NCI-H1048 (cell line): Measurements from ENCODE around the gene XPO6.
"Not testable (repeated sequence)": the region's sequence is repeated elsewhere in the genome, so short reads cannot be mapped to it uniquely, and the experiment has no call there.

Experiments
- DNase-seq: peaks from one replicate; lab custom pipeline; 2025; lab: John Stamatoyannopoulos, UW

The XPO6 gene

DNA sequence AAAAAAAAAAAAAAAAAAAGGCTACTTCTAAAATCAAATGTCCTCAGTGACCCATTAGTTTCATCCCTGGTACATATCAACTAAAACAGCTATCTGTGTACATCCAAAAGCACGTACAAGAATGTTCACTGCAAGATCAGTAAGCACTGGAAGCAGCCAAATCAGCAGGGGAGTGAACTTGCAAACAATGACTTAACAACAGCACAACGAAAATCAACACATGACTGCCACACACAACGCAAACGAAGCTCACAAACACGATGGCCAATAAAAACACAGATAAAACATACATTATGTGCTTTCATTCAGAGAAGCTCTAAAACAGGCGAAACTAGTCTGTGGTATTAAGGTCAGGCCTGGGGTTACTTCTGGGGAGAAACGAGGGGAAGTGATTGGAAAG is 60.6 kb downstream of the XPO6 start:
- DNase-seq = no peak

DNA sequence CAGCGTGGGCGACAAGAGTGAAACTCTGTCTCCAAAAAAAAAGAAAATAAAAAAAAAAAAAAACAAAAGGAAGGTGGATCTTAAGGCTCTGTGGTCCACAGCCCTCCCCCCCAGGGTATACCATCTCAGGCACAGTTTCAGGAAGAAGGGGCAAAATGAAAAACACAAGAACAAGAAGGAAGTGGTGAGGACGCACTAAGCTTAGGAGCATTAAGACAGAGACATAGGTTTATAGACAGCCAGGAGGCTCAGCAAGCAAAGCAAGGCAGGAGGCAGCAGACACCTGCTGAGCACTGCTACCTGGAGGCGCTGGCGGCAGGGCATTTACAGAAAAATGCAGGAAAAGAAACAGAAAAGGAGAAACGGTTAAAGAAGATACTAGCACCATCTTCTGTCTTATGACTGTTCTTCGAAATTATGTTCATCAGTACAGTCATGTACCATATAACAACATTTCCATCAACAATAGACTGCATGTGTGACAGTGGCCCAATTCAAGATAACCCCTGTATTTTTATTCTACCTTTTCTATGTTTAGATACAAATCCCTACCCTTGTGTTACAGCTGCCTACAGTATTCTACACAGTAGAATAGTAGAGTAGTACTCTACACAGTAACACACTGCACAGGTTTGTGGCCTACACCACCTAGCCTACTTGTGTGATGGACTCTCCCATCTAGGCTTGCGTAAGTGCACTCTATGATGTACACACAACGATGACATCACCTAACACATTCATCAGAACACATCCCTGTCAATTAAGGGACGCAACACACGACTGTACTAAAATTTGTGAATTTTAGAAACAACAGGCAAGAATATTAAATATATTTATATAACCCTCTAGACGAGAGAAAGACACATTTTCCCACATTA is 62.5 kb downstream of the XPO6 start:
- no peak for DNase-seq

DNA sequence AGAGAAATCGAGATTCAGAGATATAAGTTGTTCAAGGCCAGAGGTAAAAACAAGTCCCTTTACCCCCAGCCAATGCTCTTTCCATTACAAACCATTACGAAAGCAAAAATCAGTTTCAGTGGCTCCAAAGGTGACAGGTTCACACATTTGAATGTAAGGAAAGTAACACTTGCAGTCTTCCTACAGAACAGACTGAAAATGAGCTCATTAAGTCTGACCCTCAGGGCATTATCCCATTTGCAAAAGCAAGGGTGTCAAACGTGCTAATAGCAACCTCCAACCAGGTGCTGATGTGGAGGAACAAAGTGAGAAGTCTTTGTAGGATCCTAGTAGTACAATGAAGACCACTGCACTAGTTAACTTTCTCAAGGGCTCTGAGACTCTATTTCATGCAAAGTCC is 65.2 kb downstream of the XPO6 start:
- DNase-seq = no peak

DNA sequence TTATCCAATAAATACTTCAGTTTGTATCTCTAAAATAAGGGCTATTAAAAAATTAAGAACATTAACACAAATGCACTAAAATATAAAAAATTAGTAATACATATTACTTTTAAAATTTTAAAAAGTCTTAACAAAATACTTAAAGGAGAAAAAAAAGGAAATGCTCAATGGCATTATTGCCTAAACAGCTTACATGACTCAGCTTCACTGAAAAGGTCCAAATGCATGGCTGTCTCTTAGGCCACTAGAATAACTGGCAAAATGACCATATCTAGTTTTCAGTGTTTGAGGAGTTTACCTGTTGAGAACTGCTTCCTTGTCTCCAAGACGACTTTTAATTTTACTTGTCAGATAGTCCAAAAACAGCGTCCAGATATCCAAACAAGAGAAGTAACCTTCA is 66.0 kb downstream of the XPO6 start:
- DNase-seq = no peak

DNA sequence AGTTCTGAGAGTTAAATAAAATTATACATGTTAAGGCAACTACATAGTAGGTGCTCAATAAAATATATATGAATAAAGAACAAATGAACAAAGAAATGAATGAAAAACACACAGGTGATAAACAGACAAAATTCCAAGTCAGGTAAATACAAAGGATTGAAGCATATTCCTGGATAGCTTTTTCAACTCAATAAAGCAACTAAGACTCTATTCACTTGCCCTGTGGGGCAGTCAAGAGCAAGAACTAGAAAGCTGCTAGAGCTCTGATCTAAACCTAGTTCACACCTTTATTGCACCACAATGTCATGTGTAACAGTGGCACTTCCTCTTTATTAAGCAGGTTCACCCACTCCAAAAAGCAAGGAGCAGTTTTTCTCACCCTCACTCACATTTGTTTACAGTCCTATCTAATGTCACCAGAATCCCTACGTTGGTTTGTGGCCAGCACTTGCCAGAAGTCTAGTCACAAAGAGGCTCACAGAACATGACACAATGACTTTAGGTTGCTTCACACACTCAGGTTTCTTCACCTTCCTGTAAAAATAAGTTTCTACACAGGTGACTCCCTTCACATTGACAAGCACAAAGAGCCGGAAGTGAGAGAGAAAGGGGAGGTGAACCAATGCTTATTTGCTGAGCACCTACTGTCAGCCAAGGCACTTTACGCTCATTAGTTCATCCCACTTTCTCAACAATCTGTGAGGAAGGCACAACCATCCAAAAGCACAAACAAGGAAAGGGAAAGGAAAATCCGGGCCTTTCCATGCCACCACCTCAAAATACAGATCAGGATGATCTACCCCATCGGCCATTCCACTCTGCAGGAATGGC is 70.8 kb downstream of the XPO6 start:
- DNase-seq = no peak

DNA sequence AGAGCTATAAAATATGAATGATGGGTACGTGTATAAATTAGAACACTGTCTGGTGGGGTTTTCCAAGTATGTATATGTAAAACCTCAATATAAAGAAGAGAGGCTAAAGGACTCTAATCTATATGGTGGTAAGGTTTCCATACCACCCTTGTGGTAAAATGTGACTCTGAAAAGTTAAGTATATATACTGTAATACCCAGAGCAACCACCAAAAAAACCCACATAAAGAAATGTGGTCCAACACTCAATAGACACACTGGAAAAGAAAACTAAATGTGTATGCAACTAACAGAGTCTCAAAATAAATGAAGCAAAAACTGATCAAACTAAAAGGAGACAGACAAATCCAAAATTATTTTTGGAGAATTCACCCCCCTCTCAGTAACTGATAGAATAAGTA is 72.2 kb downstream of the XPO6 start:
- no peak for DNase-seq

DNA sequence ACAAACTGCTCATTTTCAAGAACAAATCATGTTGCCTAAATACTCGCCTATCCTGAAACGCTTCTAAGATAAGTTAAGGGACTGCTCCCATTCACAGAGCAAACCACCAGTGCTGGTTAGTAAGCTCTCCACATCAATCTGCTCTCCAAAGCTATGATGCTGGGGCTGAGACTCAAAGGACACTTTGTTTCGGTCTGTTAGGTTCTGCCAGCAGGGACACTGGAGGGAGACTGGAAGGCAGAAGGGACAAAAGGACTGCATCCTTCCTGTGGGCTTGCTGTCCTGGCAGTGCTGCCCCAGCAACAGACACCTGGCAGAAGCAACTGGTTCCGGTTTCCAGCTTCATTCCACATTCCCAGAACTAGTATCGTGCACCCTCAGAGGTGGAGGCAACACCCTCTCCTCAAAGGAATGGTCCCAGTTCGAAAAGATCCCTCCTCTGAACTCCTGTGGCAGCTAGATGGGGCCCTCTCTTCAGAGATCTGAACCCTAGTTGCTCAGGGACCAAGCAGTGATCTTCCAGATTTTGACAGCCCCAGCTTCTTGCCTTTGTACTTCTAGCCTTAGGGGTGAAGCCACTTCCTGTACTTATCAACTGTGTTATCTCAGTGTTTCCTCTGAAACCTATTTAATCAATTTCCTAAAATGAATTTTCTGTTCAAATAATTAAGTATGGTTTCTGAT is 74.9 kb downstream of the XPO6 start:
- no peak for DNase-seq

DNA sequence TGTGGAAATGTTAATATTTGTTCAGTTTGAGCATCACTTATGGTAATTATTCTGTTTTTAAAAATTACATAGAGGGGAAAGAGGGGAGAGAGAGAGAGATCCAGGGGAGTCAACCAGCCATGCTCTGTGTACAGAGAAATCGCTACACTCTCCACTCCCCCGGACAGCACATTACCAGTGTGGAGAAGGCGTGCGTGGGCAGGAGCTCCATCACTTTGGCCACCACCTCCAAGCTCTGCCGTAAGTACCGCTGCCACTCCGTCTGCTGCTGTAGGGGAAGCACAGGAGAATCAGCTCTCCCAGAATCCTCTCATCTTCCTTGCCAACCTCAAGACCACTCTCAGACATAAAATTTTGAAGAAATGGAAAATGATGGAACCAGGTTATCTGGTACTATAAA is 78.1 kb downstream of the XPO6 start:
- no peak for DNase-seq

DNA sequence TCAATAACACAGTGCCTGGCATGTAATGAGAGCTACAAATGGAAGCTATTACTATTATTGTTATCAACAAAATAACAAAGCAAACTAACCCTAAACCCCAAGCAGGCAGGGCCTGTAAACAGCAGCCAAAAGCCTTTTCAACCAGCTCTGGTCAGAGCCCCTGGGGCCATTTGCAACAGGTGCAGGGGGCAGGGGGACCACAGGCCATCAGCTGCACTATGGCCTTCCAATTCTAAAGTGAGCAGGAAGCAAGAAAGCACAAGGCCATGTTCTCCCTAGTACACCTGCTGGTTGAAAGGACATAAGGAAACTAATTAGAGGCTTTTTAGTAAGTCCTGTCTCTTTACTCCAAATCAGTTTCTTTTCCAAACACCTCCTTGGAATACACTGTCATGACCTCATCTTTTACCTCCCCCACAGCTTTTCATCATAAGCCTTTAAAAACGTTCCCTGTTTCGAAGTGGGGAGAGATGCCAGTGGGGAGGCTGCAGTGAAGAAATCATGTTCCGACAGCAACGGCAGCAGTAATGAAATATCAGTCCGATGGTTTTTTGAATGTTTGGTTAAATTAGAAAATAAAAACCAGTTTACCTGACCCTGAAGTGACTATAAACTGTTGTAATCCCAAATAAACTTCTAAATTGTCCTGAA is 79.9 kb downstream of the XPO6 start:
- no peak for DNase-seq

DNA sequence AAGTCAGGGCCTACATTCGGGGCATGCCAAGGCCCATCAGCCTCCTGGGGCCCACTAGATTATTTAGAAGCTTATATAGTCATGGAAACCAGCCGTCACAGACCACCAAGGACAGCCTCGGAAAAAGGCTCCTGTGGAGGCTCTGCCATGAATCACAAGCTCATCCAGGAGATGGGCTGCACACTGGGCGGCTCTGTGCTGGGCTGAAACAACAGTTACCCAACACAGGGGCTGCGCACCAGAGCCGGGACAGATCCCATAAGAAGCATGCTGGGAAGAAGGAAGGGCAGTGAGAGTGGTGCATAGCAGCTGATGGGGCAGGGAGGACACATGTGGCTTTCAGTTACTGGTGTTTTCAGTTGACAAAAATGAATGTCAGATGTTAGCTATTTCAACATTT is 80.6 kb downstream of the XPO6 start:
- no peak for DNase-seq

DNA sequence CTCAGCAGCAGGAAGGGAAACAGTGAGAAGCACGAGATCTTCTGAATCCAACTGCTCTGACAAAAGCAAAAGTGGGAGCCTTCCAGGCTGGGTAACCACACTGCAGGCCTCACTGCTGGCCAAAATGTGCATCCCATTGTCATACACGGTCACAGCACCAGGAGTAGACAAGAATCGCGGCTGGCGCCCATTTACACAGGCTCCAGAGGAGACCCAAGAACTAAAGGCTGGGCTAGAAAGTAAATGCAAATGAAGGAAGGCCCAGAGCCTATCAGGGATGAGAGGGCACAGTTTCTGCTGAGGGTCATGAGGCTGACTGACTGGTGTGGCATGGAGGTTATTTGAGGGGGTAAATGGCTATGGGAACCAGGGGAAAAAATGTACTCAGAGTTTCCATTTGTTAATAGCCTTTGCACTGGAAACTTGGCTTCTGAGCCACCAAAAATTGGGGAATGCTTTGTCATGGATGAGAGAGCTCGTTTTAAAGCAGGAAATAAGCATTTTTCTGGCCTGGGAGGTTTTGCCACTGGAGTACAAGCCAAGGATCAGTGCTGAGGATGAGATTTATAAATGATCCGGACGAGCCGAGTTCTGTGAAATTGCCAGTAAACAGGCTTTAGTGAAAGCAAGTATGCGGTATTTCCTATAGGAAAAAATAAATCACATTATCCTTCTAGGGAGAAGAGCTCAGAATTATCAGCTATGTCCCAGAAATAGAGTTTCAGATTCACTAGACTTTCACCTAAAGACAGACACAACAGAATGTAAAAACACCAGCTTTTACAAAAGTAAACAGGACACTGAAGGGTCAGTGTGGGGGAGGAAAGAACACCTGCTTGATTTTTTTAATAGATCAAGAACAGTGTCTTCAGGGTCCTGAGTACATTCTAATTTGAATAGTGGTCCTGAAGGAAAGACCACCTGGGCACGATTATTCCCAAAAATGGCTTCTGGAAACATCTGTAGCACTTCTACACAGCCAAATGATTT is 81.4 kb downstream of the XPO6 start:
- no peak for DNase-seq

DNA sequence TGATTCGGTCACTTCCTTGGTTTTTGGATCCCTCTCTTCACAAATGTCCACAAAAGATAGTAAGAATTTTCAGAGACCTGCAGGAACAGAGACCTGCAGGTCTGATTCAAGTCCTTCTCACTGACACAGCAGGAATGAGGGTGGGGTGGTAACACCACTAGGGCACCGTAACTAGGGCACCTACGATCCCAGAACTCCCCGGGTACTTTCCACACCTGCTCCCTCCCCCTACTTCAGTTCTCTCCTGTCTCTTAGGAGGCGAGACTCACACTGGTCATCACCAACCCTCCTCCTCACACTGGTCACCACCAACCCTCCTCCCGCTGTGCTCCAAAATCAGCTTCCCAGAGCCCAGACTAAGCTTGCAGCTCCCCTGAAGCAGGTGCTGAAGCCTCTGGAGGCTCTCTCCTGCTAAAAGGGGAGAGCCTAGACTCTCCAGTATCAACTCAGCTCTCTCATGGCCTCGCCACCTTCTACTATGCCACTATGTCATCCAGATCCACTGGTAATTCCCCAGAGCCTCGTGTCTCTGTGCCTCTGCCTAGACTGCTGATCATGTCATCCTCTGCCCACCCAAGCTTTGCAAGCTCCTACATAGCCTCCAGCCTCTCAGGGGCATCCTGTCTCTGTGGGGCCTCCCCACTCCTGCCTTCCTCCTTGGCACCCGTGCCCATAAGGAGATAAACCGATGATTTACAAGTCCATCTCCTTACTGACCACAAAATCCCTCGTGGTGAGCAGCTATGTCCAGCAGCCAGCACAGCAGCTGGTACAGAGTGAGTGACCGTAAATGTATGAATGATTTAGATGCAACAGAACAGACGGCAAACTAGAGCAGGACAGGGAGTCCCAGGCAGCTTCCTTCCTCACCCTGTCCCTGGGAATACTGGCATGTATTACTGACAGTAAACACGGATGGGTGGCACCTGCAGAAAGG is 84.8 kb downstream of the XPO6 start:
- no peak for DNase-seq

DNA sequence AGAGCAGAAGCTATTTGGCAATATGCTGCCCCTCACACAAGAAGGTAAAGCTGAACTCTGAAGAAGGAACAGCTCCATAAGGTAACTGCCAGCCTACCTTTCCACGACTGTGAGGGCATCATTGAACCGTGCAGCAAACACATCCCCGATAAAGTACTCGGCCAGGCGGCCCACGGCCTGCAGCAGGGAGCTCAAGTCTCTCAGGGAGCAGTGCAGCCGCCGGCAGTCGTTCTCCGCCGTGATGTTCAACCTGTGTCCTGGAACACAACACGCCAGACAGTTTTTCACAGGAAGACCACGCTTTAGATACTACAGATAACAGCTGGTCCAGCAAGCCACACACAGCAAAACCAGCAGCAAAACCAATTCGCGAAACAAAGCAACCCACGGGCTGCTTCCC is 86.2 kb downstream of the XPO6 start:
- DNase-seq = no peak

DNA sequence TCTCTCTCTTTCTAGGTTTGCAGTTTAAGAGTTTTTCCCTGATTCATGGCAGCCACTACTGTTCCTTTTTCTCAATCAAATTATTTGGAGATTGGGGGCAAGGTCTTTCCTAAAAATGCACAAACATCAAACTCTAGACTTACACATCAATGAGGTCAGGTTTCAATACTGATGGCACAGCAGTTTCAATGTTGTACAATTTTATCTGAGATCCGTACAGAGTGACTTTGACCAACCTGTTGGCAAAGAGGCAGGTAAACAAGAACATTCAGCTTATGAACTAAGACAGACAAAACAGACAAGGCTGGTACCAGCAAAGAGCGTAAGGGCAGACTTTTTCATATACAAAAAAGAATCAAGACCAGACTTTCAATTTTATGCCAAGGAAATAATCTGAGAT is 90.2 kb downstream of the XPO6 start:
- no peak for DNase-seq

DNA sequence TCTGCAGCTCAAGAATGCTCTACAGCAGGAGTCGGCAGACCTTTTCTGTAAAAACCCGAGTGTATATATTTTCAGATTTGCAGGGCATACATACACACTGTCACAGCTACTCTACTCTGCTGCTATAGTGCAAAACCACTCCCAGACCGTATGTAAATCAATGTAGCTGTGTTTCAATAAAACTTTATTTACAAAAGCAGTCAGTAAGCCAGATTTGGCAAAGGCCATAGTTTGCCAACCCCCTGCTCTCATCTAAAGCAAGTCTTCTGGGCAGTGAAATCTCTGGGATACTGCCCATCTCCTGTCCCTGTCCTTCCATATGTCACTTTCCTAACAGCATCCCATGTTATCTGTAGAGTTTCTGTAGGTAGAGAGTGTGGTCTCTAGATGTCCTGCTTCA is 91.0 kb downstream of the XPO6 start:
- no peak for DNase-seq

DNA sequence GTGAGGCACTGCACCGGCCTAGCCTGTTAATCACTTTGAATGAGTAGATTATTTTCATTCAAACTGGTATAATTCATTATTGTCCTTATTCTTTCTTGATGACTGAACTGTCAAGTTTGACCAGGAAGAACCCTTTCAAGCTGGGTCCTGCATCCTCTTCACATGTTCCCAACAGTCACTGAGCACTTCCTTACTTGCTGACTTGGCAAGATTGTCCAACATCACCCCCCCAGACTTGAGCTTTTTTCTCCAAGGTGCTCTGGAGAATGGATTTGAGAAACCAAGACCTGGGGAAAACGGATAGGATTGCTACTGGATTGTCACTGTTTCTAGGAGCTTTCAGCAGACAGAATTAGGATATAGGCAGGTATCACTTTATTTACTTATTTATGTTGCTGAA is 93.1 kb downstream of the XPO6 start:
- DNase-seq = no peak

DNA sequence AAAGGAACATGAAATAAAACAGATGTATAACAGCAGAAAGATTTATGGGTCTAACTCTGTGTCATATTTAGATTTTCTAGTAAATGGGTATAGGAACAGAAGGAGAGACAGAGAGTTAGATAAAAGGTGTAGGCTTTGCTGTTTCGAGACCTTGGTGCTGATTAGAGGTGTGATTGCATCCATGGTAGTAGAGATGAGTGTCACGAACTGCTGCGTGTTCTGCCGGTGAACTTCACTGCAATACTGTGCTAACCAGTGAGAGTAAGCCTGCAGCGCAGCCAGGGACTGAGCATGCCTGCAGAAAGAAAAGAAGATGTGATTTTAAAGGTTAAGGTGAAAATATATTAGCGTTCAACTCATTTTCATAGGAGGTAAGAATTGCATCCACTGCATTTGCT is 94.6 kb downstream of the XPO6 start:
- no peak for DNase-seq

DNA sequence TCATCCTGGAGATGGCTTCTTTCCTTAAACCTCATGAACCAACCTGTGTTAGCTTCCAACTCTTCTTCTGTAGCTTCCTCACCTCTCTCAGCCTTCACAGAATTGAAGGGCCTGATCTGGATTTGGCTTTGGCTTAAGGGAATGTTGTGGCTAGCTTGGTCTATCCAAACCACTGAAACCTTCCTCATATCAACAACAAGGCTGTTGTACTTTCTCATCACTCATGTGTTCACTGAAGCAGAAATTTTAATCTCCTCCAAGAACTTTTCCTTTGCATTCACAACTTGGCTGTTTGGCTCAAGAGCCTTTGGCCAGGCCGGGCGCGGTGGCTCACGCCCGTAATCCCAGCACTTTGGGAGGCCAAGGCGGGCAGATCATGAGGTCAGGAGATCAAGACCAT is 95.9 kb downstream of the XPO6 start:
- not testable (repeated sequence) for DNase-seq

DNA sequence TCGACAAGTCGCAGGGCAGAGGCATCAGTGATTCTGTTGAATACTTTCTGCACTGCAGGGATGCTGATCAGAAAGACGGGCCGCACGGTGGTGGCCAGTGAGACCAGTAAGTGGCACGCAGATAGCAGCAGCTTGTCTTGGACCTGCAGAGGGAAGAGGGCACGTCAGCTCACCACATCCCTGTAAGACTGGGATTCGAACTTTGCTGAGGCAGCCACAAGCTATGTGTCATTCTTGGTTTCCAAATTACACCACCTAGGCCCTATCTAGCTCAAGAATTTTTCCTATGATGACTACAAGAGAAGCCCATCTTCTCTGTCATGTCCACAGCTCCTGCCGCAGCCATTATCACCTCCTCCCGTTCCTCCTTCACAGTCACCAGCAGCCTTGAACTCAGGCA is 98.9 kb downstream of the XPO6 start:
- DNase-seq = no peak

DNA sequence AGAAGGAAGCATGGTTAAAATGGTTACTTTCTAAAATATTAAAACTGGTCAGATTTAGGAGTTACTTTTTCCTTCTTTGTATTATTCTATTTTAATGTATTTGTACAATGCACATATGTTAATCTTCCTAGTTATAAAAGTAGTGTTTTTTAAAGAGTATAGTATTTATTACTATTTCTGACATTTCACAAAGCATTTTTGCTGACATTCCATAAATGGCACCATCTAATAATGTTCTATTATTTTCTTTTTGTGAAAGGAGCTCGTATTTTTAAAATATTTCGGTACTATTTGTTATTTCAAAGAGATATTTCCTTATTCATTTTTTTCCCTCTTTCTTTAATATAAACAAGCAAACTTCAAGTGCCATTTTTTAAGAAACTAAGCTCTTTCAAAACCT is 100.8 kb downstream of the XPO6 start:
- no peak for DNase-seq
